Endometrial microvascular endothelial cells (primary cell): ENCODE results near the gene SGCG. TPM values are rescaled to one million over a fixed set of nuclear protein-coding genes. Genes with fewer than 3 reads are reported as not detected.
"Not testable (repeated sequence)": the region's sequence is repeated elsewhere in the genome, so short reads cannot be mapped to it uniquely, and the experiment has no call there.

Source experiments
- in situ Hi-C: cut with HindIII; loops from 2 replicates; pipeline ENCODE4 v1.10.0; 2017; ENCODE audit warnings: low sequenced_read_pairs, low pct_unique_long_range_greater_than_20kb; ENCODE audit errors: inconsistent ontology term
- total RNA-seq: library from RNA; depleted of rRNA; stranded (reverse); fragments of >200 nt; gene quantifications from one replicate; pipeline ENCODE4 v1.2.3, GENCODE V29; 2015; ENCODE audit errors: inconsistent ontology term

SGCG gene
- total RNA-seq, 1 donor from 2014 or later = not detected

- in situ Hi-C loops = no loop called here
Measured at GRCh38 chr13:23202383-23202782, 21.6 kb downstream of the SGCG start.

GRCh38 chr13:23203516-23203915 is 22.7 kb downstream of the SGCG start:
- in situ Hi-C loops = no loop called here

GRCh38 chr13:23205807-23206206 is 25.0 kb downstream of the SGCG start:
- in situ Hi-C loops = no loop called here

DNA sequence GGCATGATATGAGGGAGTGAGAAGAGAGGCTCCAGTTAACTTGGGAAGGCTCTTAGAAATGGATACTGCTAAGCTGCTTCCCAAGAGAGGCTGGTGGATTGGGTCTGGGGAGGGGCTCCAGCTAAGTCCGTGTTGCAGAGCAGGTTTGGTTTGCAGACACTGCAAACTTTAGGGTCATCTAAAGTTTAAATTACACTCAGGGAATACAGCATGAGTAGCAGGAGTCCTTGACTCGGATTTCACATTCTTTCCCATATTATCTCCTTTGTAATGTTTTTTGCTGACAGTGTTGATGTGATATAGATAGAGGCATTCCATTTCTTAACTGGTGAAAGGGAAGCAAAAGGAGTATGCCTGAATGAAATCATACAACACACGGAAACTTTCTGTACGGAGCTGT is 31.9 kb downstream of the SGCG start:
- in situ Hi-C loops = no loop called here

- in situ Hi-C loops = no loop called here
Measured at GRCh38 chr13:23231241-23231640, 50.5 kb downstream of the SGCG start.

DNA sequence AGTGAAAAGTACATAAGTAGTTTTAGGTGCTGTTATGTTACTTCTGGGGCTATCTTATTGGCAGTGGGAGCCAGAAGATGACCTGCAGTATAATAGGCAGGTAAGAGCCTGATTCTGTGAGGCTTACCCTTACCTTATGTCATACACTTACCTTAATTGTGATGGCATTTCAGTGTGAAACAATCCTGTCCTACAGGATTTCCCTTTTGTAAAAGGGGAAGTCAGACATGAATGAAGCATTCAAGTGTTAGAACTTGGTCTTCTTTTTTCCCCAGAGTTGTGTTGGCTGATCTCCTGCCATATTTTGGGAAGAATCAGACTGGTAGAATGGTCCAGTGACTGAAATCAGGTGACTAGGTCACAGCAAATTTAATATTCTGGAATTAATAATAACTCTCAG is 55.2 kb downstream of the SGCG start:
- in situ Hi-C loops = no loop called here

GRCh38 chr13:23243066-23243465 is 62.3 kb downstream of the SGCG start:
- in situ Hi-C loops = no loop called here

- in situ Hi-C loops = not testable (repeated sequence)
Measured at GRCh38 chr13:23248410-23248809, 67.6 kb downstream of the SGCG start.

DNA sequence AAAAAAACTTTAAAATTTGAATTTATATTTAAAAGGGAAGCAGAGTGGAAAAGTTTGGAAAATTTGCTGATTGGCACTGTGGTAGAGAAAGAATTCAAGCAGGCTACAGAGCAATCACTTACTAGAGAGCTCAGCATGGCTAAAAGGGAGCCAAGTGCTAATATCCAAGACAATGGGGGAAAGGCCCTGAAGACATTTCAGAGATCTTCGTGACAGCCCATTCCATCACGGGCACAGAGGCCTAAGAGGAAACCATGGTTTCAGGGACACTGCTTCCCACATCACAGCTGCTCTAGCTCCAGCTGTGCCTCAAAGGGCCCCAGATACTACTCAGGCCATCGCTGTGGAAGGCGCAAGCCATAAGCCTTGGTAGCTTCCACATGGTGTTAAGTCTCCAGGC is 73.7 kb downstream of the SGCG start:
- in situ Hi-C loops = no loop called here

DNA sequence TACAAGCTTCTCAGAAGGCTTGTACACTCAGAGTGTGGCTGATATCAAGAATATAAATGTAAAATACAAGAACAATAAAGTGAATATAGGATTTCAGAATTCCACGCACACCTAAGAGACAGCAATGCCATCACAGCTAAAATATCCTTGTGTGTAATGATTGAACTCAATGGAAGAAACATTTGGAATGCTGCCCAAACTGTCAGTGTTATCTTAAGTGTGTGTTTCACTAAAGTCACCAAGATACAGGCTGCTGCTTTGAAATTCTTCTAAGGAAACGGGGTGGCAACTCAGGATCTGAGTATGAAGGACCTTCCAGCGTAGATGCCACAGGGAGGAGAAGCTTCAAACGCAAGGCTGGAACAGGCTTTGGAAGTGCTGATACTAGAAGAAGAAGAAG is 86.8 kb downstream of the SGCG start:
- in situ Hi-C loops = no loop called here

GRCh38 chr13:23268441-23268840 is 87.7 kb downstream of the SGCG start:
- in situ Hi-C loops = no loop called here

DNA sequence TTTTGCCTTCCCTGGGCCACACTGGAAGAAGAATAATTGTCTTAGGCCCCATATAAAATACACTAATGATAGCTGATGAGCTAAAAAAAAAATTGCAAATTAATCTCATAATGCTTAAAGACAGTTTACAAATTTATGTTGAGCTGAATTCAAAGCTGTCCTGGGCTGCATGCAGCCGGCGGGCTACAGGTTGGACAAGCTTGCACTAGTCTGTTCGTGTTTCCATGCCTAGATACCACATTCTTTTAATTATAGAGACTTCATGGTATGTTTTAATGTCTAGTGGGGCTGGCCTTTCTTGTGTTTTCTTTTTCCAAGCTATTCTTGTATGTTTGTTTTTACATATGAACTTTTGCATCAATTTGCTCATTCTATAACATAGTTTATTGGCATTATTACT is 90.6 kb downstream of the SGCG start:
- in situ Hi-C loops = no loop called here

DNA sequence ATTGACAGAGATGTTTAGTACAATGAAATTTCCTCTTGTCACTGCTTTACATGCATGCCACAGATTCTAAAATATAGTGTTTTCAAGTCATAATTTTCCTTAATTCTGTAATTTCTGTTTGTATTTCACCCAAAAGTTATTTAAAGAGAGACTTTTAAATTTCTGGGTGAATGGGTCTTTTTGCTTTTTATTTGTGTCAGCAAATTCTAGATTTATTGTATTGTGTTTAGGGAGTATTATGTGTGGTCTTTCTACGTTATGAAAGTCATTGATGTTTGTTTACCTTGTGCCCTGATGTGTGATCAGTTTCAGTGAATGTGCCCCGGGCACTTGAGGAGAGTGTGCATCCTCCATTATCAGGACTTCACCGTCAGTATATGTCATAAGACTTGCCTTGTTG is 92.7 kb downstream of the SGCG start:
- in situ Hi-C loops = no loop called here

DNA sequence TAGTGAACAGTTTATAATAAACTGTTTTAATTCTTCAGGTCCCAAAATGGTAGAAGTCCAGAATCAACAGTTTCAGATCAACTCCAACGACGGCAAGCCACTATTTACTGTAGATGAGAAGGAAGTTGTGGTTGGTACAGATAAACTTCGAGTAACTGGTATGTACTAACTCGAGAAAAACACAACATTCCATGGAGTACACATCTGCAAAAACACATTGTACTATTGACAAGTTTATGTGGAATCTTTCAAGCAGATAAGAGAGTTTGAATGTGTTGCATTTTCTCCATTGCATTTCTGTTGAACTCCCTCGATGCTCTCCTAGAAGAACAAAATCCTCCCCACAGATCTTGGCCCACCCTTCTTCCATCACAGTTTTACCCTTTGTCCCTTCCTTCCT is 98.5 kb downstream of the SGCG start:
- in situ Hi-C loops = no loop called here

- in situ Hi-C loops = no loop called here
Measured at GRCh38 chr13:23288564-23288963, 107.8 kb downstream of the SGCG start.

DNA sequence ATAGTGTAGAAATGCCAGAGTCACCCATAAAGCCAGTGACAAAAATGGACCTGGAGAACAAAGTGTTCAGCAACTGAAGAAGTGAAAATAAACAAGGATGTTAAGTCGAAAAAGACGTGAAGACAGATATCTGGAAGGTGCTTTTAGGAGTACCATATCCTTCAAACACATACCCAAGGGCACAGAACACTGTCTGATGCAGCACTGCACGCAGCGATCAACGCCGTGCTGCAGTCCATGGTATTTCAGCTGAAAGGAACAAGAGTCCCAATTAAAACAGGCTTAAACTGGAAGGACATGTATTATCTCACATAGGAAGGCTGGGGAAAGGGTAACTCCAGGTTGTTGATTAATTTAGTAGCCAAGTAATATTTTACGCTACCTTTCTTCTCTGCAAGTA is 108.2 kb downstream of the SGCG start:
- in situ Hi-C loops = no loop called here

DNA sequence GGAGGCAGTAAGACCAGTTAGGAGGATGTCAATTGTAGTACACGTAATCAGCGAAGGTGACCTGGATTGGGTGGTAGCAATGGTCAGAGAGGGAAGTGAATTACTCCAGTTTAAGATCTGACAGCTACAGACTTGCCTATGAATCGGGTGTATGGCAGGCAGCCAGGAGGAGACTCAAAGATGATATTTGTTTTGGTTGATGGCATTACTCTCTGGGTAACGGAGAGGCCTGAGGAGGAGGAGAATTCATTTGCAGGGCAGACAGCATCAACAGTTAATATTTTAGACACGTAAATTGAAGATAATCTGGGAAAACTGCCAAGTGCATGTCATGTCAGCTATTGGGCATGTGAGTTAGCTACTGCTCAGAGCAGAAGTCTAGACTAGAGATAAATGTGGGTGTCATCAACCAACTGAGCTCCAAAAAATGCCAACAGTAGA is 109.2 kb downstream of the SGCG start:
- in situ Hi-C loops = no loop called here

- in situ Hi-C loops = no loop called here
Measured at GRCh38 chr13:23292586-23292985, 111.8 kb downstream of the SGCG start.

- in situ Hi-C loops = not testable (repeated sequence)
Measured at GRCh38 chr13:23314837-23315236, 134.1 kb downstream of the SGCG start.

GRCh38 chr13:23319883-23320224 is 139.1 kb downstream of the SGCG start:
- in situ Hi-C loops = no loop called here

DNA sequence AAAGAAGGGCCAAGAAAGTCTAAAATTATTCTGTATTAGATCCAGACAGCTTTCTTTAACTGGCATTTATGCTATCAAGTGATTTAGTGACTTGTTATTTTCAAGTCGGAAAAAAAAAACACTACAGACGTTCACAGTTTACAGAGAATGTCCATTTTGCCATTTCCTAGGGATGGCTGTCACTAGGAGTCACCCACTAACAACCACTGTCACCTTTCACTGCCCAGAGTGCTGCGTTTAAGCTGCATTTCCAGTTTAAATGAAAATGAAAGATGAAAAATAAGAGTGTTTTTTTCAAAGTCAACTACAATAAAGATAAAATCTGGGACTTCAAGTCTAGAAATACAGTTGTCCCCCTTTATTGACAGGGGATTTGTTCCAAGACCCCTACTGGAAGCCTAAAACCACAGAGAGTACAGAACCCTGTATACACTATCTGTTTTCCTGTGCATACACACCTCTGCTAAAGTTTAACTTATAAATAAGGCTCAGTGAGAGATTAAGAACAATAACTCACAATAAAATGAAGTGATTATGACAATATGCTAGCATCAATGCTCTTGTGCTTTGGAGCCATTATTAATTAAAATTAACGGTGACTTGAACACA is 140.3 kb downstream of the SGCG start:
- in situ Hi-C loops = no loop called here
